ENCODE data around the gene OBP2A.
"Not testable (repeated sequence)": the region's sequence is repeated elsewhere in the genome, so short reads cannot be mapped to it uniquely, and the experiment has no call there.

Gene OBP2A

GRCh38 chr9:135545646-135546176 is at the start of gene OBP2A:
Gene OBP2A (plus strand): TSS chr9:135546126. CDS start chr9:135546181, 55 bp downstream.
- DNase-seq, result not testable (repeated sequence)

GRCh38 chr9:135498381-135499126 is 47.4 kb upstream of the OBP2A start:
- DNase-seq, result no peak

- DNase-seq, result peak; percentile 90
Observed at GRCh38 chr9:135499326-135500070, 46.4 kb upstream of the OBP2A start.

- DNase-seq, result no peak
Observed at GRCh38 chr9:135500071-135500524, 45.8 kb upstream of the OBP2A start.

GRCh38 chr9:135500525-135501260 is 45.2 kb upstream of the OBP2A start, which contains the start of gene MRPS2:
Gene MRPS2 (plus strand): TSS chr9:135500682. CDS start chr9:135500711, 29 bp downstream.
- DNase-seq, result peak; percentile 89

GRCh38 chr9:135501261-135502167 is 44.4 kb upstream of the OBP2A start:
- DNase-seq, result peak; percentile 34

- DNase-seq, result no peak
Observed at GRCh38 chr9:135502168-135502872, 43.6 kb upstream of the OBP2A start.

GRCh38 chr9:135502873-135503321 is 43.0 kb upstream of the OBP2A start:
- DNase-seq, result no peak

GRCh38 chr9:135503371-135504261 is 42.3 kb upstream of the OBP2A start:
- DNase-seq, result no peak

- peak; percentile 56 for DNase-seq
Observed at GRCh38 chr9:135504262-135505243, 41.4 kb upstream of the OBP2A start.

GRCh38 chr9:135505406-135506187 is 40.3 kb upstream of the OBP2A start:
- DNase-seq, result no peak

GRCh38 chr9:135506327-135507103 is 39.4 kb upstream of the OBP2A start:
- no peak for DNase-seq

GRCh38 chr9:135507104-135508035 is 38.6 kb upstream of the OBP2A start:
- DNase-seq, result no peak

- no peak for DNase-seq
Observed at GRCh38 chr9:135508211-135508820, 37.6 kb upstream of the OBP2A start.

- no peak for DNase-seq
Observed at GRCh38 chr9:135509458-135509857, 36.5 kb upstream of the OBP2A start.

GRCh38 chr9:135512241-135512603 is 33.7 kb upstream of the OBP2A start:
- DNase-seq, result no peak
